Brain microvascular endothelial cell (primary cell): Measurements from ENCODE around the gene CDH4.

Experiments
- DNase-seq: peaks from one replicate; pipeline ENCODE4 v3.0.0-alpha.2; 2020
- H3K27ac ChIP-seq: fragments of 250-450 bp; sonication (Bioruptor Pico); 2 replicates; pipeline ENCODE4 v1.5.1; 2020; ENCODE audit warnings: mild to moderate bottlenecking, moderate library complexity
- H3K27me3 ChIP-seq: fragments of 250-450 bp; sonication (Bioruptor Pico); replicated peaks from 2 replicates; pipeline ENCODE4 v1.5.1; 2020; ENCODE audit warnings: mild to moderate bottlenecking
- H3K36me3 ChIP-seq: fragments of 250-450 bp; sonication (Bioruptor Pico); replicated peaks from 2 replicates; pipeline ENCODE4 v1.5.1; 2020; ENCODE audit warnings: mild to moderate bottlenecking
- H3K4me3 ChIP-seq: 2 replicates; pipeline ENCODE4 v1.5.1; 2011; ENCODE audit warnings: low read depth, mild to moderate bottlenecking, control low read depth, low read length, moderate library complexity
- CTCF ChIP-seq: IDR thresholded peaks from 2 replicates; pipeline ENCODE4 v1.5.1; 2011; ENCODE audit warnings: low read depth, mild to moderate bottlenecking, moderate library complexity, low read length, control low read depth, inconsistent platforms; ENCODE audit errors: missing control alignments
- in situ Hi-C: cut with HindIII; loops from 2 replicates; pipeline ENCODE4 v1.10.0; 2017; ENCODE audit warnings: low sequenced_read_pairs, low pct_ligation_motif_present

Gene CDH4

GRCh38 chr20:61280217-61280980 lies 28.3 kb downstream of the CDH4 start:
- no peak for DNase-seq
- Histone ChIP-seq H3K27me3 (no peaks in the 10 kb centered on the region), H3K4me3 (no peak overlapping the region), H3K36me3 (no peaks in the 10 kb centered on the region), H3K27ac (no peak overlapping the region)
- TF ChIP-seq CTCF = no peak
- in situ Hi-C loops = no loop called here

- Histone ChIP-seq H3K36me3 (no peaks in the 10 kb centered on the region), H3K27me3 (no peaks in the 10 kb centered on the region), H3K4me3 (no peak overlapping the region), H3K27ac (no peak overlapping the region)
- in situ Hi-C loops = no loop called here
- no peak for TF ChIP-seq CTCF
- no peak for DNase-seq
These were observed 29.3 kb downstream of the CDH4 start for GRCh38 chr20:61281286-61281795.

- no peak overlapping the region for H3K4me3 ChIP-seq
- no peaks in the 10 kb centered on the region for H3K27me3 ChIP-seq
- DNase-seq = no peak
- H3K27ac ChIP-seq = no peak overlapping the region
- TF ChIP-seq CTCF = no peak
- H3K36me3 ChIP-seq = no peaks in the 10 kb centered on the region
- in situ Hi-C loops = no loop called here
These were observed 32.7 kb downstream of the CDH4 start for GRCh38 chr20:61284752-61285151.

- no peak for TF ChIP-seq CTCF
- H3K36me3 ChIP-seq = no peaks in the 10 kb centered on the region
These were observed 33.1 kb downstream of the CDH4 start for GRCh38 chr20:61285152-61285645.

GRCh38 chr20:61285691-61286090 lies 33.6 kb downstream of the CDH4 start:
- H3K27me3 ChIP-seq = no peaks in the 10 kb centered on the region
- no peak overlapping the region for H3K4me3 ChIP-seq
- in situ Hi-C loops = no loop called here
- no peak for DNase-seq
- no peak overlapping the region for H3K27ac ChIP-seq
- no peak for TF ChIP-seq CTCF
- no peaks in the 10 kb centered on the region for H3K36me3 ChIP-seq

More at GRCh38 chr20:61285152-61285645, 33.1 kb downstream of the CDH4 start:
- Histone ChIP-seq H3K27ac (no peak overlapping the region), H3K4me3 (no peak overlapping the region), H3K27me3 (no peaks in the 10 kb centered on the region)
- no peak for DNase-seq
- in situ Hi-C loops = no loop called here
